IPS-15b (cell line): ENCODE measurements around the gene TUBG2.
A peak's percentile ranks its signal among the peaks of the same experiment; 100 is the strongest.
"Not testable (repeated sequence)": the region's sequence is repeated elsewhere in the genome, so short reads cannot be mapped to it uniquely, and the experiment has no call there.

Experiments used
- H3K27me3 ChIP-seq: one replicate; pipeline ENCODE4 v1.6.1; 2013; ENCODE audit warnings: low read length; ENCODE audit not compliant: control insufficient read depth, insufficient read depth
- H3K36me3 ChIP-seq: one replicate; pipeline ENCODE4 v1.6.1; 2013; ENCODE audit warnings: low read length; ENCODE audit not compliant: control insufficient read depth, insufficient read depth
- H3K4me1 ChIP-seq: one replicate; pipeline ENCODE4 v1.6.1; 2013; ENCODE audit warnings: mild to moderate bottlenecking, low read length; ENCODE audit not compliant: control insufficient read depth, insufficient read depth
- H3K4me3 ChIP-seq: one replicate; pipeline ENCODE4 v1.5.1; 2013; ENCODE audit warnings: low read depth, low read length
- H3K9ac ChIP-seq: one replicate; pipeline ENCODE4 v1.6.1; 2013; ENCODE audit warnings: low read depth, mild to moderate bottlenecking, low read length
- H3K9me3 ChIP-seq: one replicate; pipeline ENCODE4 v1.6.1; 2013; ENCODE audit warnings: mild to moderate bottlenecking, low read length; ENCODE audit not compliant: control insufficient read depth, insufficient read depth

The TUBG2 gene

DNA sequence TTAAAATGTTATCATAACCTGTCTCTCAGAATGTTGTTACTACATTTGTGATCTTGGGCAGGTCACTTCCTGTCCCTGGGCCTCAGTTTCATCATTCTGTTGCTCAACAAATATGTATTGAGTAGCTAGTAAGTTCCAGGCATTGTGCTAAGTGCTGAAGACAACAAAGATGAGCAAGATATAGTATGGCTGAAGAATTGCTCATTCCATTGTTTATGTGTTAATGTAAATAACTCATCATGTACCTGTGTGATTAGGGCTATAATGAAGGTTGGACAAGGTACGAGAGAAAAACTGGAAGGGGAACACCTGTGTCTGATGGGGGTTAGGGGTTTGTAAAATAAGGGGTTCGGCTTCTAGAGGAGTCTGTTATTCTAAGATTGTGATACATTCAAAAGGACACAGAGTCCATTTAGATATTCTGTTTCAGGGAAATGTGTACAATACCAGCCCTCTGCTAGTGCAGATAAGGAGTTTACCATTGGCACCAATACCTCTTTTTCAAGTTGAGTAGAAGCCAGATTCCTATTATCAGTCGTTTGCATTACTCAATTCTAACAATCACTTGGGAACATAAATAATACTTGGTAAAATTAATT is 29.6 kb upstream of the TUBG2 start:
- H3K4me3 ChIP-seq = no peak overlapping the region

GRCh38 chr17:42632949-42633444 is 26.1 kb upstream of the TUBG2 start:
- no peak overlapping the region for H3K4me3 ChIP-seq
- H3K9ac ChIP-seq = no peak overlapping the region
- no peaks in the 10 kb centered on the region for H3K4me1 ChIP-seq
- H3K36me3 ChIP-seq = no peaks in the 10 kb centered on the region
- no peaks in the 10 kb centered on the region for H3K27me3 ChIP-seq
- H3K9me3 ChIP-seq = no peaks in the 10 kb centered on the region

More for the DNA sequence above, 29.6 kb upstream of the TUBG2 start:
- Histone ChIP-seq H3K27me3 (no peaks in the 10 kb centered on the region), H3K9me3 (no peaks in the 10 kb centered on the region), H3K36me3 (no peaks in the 10 kb centered on the region), H3K4me1 (no peaks in the 10 kb centered on the region), H3K9ac (no peak overlapping the region)

GRCh38 chr17:42639525-42640113 is 19.5 kb upstream of the TUBG2 start:
- Histone ChIP-seq H3K36me3 (no peaks in the 10 kb centered on the region), H3K4me1 (no peaks in the 10 kb centered on the region), H3K4me3 (no peak overlapping the region), H3K9ac (no peak overlapping the region), H3K9me3 (no peaks in the 10 kb centered on the region), H3K27me3 (no peaks in the 10 kb centered on the region)

- no peak overlapping the region for H3K9ac ChIP-seq
- H3K36me3 ChIP-seq = no peaks in the 10 kb centered on the region
- no peaks in the 10 kb centered on the region for H3K9me3 ChIP-seq
Measured at GRCh38 chr17:42640121-42640520, 19.0 kb upstream of the TUBG2 start.

GRCh38 chr17:42642336-42642735 is 16.7 kb upstream of the TUBG2 start:
- no peaks in the 10 kb centered on the region for H3K36me3 ChIP-seq
- no peak overlapping the region for H3K4me3 ChIP-seq
- no peak overlapping the region for H3K9ac ChIP-seq

More at GRCh38 chr17:42640121-42640520, 19.0 kb upstream of the TUBG2 start:
- Histone ChIP-seq H3K4me3 (no peak overlapping the region), H3K27me3 (no peaks in the 10 kb centered on the region), H3K4me1 (no peaks in the 10 kb centered on the region)

GRCh38 chr17:42647778-42648177 is 11.3 kb upstream of the TUBG2 start:
- no peaks in the 10 kb centered on the region for H3K27me3 ChIP-seq
- H3K9ac ChIP-seq = peak overlapping the region; percentile 32
- H3K4me1 ChIP-seq = no peaks in the 10 kb centered on the region
- H3K4me3 ChIP-seq = no peak overlapping the region
- H3K36me3 ChIP-seq = no peaks in the 10 kb centered on the region
- no peaks in the 10 kb centered on the region for H3K9me3 ChIP-seq

More at GRCh38 chr17:42642336-42642735, 16.7 kb upstream of the TUBG2 start:
- Histone ChIP-seq H3K27me3 (no peaks in the 10 kb centered on the region), H3K4me1 (no peaks in the 10 kb centered on the region), H3K9me3 (no peaks in the 10 kb centered on the region)

DNA sequence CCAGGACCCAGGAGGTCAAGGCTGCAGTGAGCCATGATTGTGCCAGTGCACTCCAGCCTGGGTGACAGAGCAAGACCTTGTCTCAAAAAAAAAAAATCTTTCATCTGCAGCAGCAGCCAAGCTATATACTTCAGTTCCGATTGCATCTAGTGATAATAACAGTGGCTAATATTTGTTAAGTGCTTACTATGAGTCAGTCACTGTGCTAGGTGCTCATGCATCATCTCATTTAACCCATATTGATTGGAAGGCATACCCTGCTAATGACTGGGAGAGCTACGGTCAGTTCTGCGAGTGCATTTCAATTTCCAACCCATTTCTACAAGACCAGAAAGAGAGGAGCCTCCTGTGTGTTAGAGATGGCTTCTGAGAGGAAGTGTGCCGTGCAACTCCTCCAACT is 7.7 kb upstream of the TUBG2 start:
- H3K9ac ChIP-seq = no peak overlapping the region

DNA sequence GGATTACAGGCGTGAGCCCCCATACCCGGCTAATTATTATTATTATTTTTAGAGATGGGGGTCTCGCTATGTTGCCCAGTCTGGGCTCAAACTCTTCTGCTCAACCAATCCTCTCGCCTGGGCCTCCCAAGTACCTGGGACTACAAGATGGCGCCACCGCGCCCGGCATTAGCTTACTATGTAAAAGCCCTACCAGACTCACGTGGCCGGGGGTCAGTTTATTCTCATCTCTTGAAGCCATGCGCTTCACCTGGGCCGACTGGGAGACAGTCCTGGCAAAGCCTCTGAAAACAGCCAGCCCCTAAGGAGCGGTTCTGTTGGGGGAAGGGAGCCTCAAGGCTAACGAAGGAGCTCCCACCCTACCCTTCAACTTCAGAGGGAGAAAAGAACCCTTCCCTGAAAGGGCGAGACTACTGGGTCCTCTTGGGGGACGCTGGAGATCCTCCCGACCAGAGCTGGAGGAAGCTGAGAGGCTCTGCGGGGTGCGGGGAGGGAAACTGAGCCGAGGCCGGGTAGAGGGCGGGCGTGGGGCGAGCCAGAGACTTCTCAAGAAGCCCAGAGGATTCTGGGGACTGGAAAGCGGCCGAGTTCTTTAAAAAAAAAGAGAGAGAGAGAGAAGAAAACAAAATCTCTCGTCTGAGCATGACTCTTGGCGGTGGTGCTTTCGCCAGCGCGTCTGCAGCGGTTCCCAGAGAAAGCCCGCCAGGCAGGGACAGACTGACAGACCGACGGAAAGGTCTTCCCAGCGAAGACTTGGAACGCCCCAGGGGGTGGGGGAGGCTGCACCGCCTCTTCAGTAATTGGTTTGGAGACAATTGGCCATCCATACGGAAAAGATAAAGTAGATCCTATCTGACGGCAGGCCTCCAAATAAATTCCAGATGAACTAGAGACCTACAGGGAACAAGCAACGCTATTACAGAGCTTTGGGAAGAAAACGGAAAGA is 5.6 kb upstream of the TUBG2 start:
- Histone ChIP-seq H3K9ac (peak overlapping the region; percentile 65), H3K36me3 (no peaks in the 10 kb centered on the region), H3K4me1 (no peaks in the 10 kb centered on the region), H3K9me3 (no peaks in the 10 kb centered on the region), H3K4me3 (peak overlapping the region; percentile 45), H3K27me3 (no peaks in the 10 kb centered on the region)

More for the DNA sequence above, 7.7 kb upstream of the TUBG2 start:
- H3K27me3 ChIP-seq = no peaks in the 10 kb centered on the region
- no peak overlapping the region for H3K4me3 ChIP-seq
- H3K9me3 ChIP-seq = no peaks in the 10 kb centered on the region
- no peaks in the 10 kb centered on the region for H3K36me3 ChIP-seq
- no peaks in the 10 kb centered on the region for H3K4me1 ChIP-seq

DNA sequence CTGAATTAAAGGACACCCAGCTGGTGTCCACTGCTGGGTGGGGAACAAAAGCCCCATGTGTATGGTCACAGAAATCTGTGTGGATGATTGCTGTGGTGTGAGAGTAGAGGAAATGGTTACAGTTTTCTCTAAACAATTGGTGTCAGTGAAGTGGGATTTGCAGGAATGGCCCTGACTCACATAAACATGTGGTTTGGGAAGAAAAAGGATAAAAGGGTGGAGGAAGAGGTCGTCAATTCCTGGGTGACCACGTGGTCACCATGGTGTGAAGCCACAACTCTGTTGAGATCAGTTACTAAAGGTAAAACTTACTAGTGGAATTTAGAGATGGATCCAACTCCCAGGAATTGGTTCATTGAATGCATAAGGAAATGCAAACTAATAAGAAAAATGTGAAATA is 3.6 kb upstream of the TUBG2 start:
- Histone ChIP-seq H3K36me3 (no peaks in the 10 kb centered on the region), H3K27me3 (no peaks in the 10 kb centered on the region), H3K4me3 (no peak overlapping the region), H3K4me1 (peaks cover 4% of the 10 kb centered on the region), H3K9me3 (no peaks in the 10 kb centered on the region), H3K9ac (no peak overlapping the region)

DNA sequence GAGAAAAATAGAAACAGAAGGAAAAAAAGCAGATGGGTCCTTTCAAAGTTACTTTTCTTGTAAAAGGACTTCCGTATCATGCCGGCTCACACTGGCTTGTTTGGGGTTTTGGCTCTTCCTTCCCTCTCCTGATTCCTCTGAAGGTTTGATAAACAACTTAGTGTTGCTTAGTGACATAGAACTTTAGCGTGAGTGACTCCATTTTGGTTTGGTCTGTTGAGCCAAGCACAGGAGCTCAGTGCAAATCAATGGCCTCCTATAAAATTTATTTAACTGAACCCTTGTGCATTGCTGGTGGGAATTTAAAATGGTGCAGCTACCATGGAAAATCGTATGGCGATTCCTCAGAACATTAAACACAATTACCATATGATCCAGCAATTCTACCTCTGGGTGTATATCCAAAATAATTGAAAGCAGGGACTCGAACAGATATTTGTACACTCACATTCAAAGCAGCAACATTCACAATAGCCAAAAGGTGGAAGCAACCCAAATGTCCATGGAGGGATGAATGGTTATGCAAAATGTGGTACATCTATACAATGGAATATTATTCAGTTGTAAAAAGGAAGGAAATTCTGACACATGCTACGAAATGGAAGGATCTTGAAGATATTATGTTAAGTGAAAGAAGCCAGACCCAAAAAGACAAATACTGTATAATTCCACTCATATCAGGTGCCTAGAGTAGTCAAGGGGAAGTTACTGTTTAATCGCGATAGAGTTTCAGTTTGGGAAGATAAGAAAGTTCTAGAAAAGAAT is 1.1 kb upstream of the TUBG2 start:
- H3K4me3 ChIP-seq = no peak overlapping the region
- H3K27me3 ChIP-seq = no peaks in the 10 kb centered on the region

GRCh38 chr17:42659932-42660274 is 819 bp downstream of the TUBG2 start:
- H3K36me3 ChIP-seq, H3K4me1 ChIP-seq, H3K9ac ChIP-seq, H3K9me3 ChIP-seq, H3K27me3 ChIP-seq: not testable (repeated sequence)
- peak overlapping the region; percentile 79 for H3K4me3 ChIP-seq

More for the DNA sequence above, 1.1 kb upstream of the TUBG2 start:
- H3K36me3 ChIP-seq = peaks cover under 1% of the 10 kb centered on the region
- no peak overlapping the region for H3K9ac ChIP-seq
- peaks cover 6% of the 10 kb centered on the region for H3K4me1 ChIP-seq
- H3K9me3 ChIP-seq = no peaks in the 10 kb centered on the region
